ENCODE measurements around the gene ANP32E.
"Not testable (repeated sequence)": the region's sequence is repeated elsewhere in the genome, so short reads cannot be mapped to it uniquely, and the experiment has no call there.

The ANP32E gene

GRCh38 chr1:150256554-150257341 is 20.8 kb upstream of the ANP32E start:
- Histone ChIP-seq H3K36me3 (ENCODE audit: control insufficient read depth, insufficient read depth, low read length) (peaks cover 6% of the 10 kb centered on the region; the same call in 1 of the 2 replicates), H3K4me1 (ENCODE audit: control insufficient read depth, insufficient read depth, low read length) (peaks cover 4% of the 10 kb centered on the region; the same call in 1 of the 2 replicates), H3K27ac (ENCODE audit: low read length) (peak overlapping the region; percentile 8), H3K9me3 (ENCODE audit: control insufficient read depth, insufficient read depth, low read length) (no peaks in the 10 kb centered on the region), H3K4me3 (ENCODE audit: low read length) (peak overlapping the region; percentile 45; the same call in 1 of the 2 replicates), H3K27me3 (ENCODE audit: control insufficient read depth, insufficient read depth, low read length) (no peaks in the 10 kb centered on the region)
- no peak for DNase-seq (ENCODE audit: low read depth, low spot score)
- no CpG with 5 or more reads among the region's 14 CpGs for WGBS (ENCODE audit: insufficient coverage, insufficient read length)

GRCh38 chr1:150256198-150256553 is 20.3 kb upstream of the ANP32E start:
- peak overlapping the region; percentile 8 for H3K27ac ChIP-seq (ENCODE audit: low read length)
- no peaks in the 10 kb centered on the region for H3K27me3 ChIP-seq (ENCODE audit: control insufficient read depth, insufficient read depth, low read length)
- peaks cover 4% of the 10 kb centered on the region; the same call in 1 of the 2 replicates for H3K4me1 ChIP-seq (ENCODE audit: control insufficient read depth, insufficient read depth, low read length)
- no peaks in the 10 kb centered on the region for H3K9me3 ChIP-seq (ENCODE audit: control insufficient read depth, insufficient read depth, low read length)
- H3K4me3 ChIP-seq (ENCODE audit: low read length): no peak overlapping the region; the same call in 1 of the 2 replicates
- WGBS (ENCODE audit: insufficient coverage, insufficient read length): no CpG with 5 or more reads among the region's 1 CpG
- H3K36me3 ChIP-seq (ENCODE audit: control insufficient read depth, insufficient read depth, low read length): peaks cover under 1% of the 10 kb centered on the region; the same call in 1 of the 2 replicates
- no peak for DNase-seq (ENCODE audit: low read depth, low spot score)

GRCh38 chr1:150249936-150250335 is 14.0 kb upstream of the ANP32E start:
- H3K4me1 ChIP-seq (ENCODE audit: control insufficient read depth, insufficient read depth, low read length): no peaks in the 10 kb centered on the region
- H3K9me3 ChIP-seq (ENCODE audit: control insufficient read depth, insufficient read depth, low read length): no peaks in the 10 kb centered on the region
- H3K27me3 ChIP-seq (ENCODE audit: control insufficient read depth, insufficient read depth, low read length): no peaks in the 10 kb centered on the region
- H3K36me3 ChIP-seq (ENCODE audit: control insufficient read depth, insufficient read depth, low read length): no peaks in the 10 kb centered on the region
- H3K4me3 ChIP-seq (ENCODE audit: low read length): no peak overlapping the region
- no peak for DNase-seq (ENCODE audit: low read depth, low spot score)
- no peak overlapping the region for H3K27ac ChIP-seq (ENCODE audit: low read length)
- no CpG with 5 or more reads among the region's 2 CpGs for WGBS (ENCODE audit: insufficient coverage, insufficient read length)

- H3K4me3 ChIP-seq (ENCODE audit: low read length): no peak overlapping the region
- H3K4me1 ChIP-seq (ENCODE audit: control insufficient read depth, insufficient read depth, low read length): no peaks in the 10 kb centered on the region
- no peak for DNase-seq (ENCODE audit: low read depth, low spot score)
- no peak overlapping the region for H3K27ac ChIP-seq (ENCODE audit: low read length)
- H3K27me3 ChIP-seq (ENCODE audit: control insufficient read depth, insufficient read depth, low read length): no peaks in the 10 kb centered on the region
- WGBS (ENCODE audit: insufficient coverage, insufficient read length): no CpG with 5 or more reads among the region's 3 CpGs
- H3K36me3 ChIP-seq (ENCODE audit: control insufficient read depth, insufficient read depth, low read length): no peaks in the 10 kb centered on the region
- no peaks in the 10 kb centered on the region for H3K9me3 ChIP-seq (ENCODE audit: control insufficient read depth, insufficient read depth, low read length)
Observed at GRCh38 chr1:150243003-150243402, 7.1 kb upstream of the ANP32E start.

- no peak overlapping the region for H3K27ac ChIP-seq (ENCODE audit: low read length)
- no peaks in the 10 kb centered on the region for H3K27me3 ChIP-seq (ENCODE audit: control insufficient read depth, insufficient read depth, low read length)
- H3K36me3 ChIP-seq (ENCODE audit: control insufficient read depth, insufficient read depth, low read length): no peaks in the 10 kb centered on the region
- no CpG with 5 or more reads among the region's 21 CpGs for WGBS (ENCODE audit: insufficient coverage, insufficient read length)
- no peaks in the 10 kb centered on the region for H3K4me1 ChIP-seq (ENCODE audit: control insufficient read depth, insufficient read depth, low read length)
- DNase-seq (ENCODE audit: low read depth, low spot score): no peak
- no peaks in the 10 kb centered on the region for H3K9me3 ChIP-seq (ENCODE audit: control insufficient read depth, insufficient read depth, low read length)
- no peak overlapping the region for H3K4me3 ChIP-seq (ENCODE audit: low read length)
Observed at GRCh38 chr1:150237746-150238145, 1.8 kb upstream of the ANP32E start.

- not testable (repeated sequence) for H3K4me1 ChIP-seq (ENCODE audit: control insufficient read depth, insufficient read depth, low read length); H3K9me3 ChIP-seq (ENCODE audit: control insufficient read depth, insufficient read depth, low read length); H3K27ac ChIP-seq (ENCODE audit: low read length); H3K4me3 ChIP-seq (ENCODE audit: low read length); DNase-seq (ENCODE audit: low read depth, low spot score); H3K36me3 ChIP-seq (ENCODE audit: control insufficient read depth, insufficient read depth, low read length); H3K27me3 ChIP-seq (ENCODE audit: control insufficient read depth, insufficient read depth, low read length)
- no CpG with 5 or more reads among the region's 13 CpGs for WGBS (ENCODE audit: insufficient coverage, insufficient read length)
Observed at GRCh38 chr1:150237176-150237575, 1.3 kb upstream of the ANP32E start.

- H3K36me3 ChIP-seq (ENCODE audit: control insufficient read depth, insufficient read depth, low read length): no peaks in the 10 kb centered on the region
- DNase-seq (ENCODE audit: low read depth, low spot score): no peak
- WGBS (ENCODE audit: insufficient coverage, insufficient read length): no CpG with 5 or more reads among the region's 10 CpGs
- H3K4me3 ChIP-seq (ENCODE audit: low read length): peak overlapping the region; percentile 25; the same call in 1 of the 2 replicates
- H3K27ac ChIP-seq (ENCODE audit: low read length): no peak overlapping the region
- H3K9me3 ChIP-seq (ENCODE audit: control insufficient read depth, insufficient read depth, low read length): no peaks in the 10 kb centered on the region
- H3K4me1 ChIP-seq (ENCODE audit: control insufficient read depth, insufficient read depth, low read length): no peaks in the 10 kb centered on the region
- no peaks in the 10 kb centered on the region for H3K27me3 ChIP-seq (ENCODE audit: control insufficient read depth, insufficient read depth, low read length)
Observed at GRCh38 chr1:150236614-150237100, 745 bp upstream of the ANP32E start.

GRCh38 chr1:150235294-150235851 is 539 bp downstream of the ANP32E start:
- H3K36me3 ChIP-seq (ENCODE audit: control insufficient read depth, insufficient read depth, low read length): no peaks in the 10 kb centered on the region
- H3K27me3 ChIP-seq (ENCODE audit: control insufficient read depth, insufficient read depth, low read length): no peaks in the 10 kb centered on the region
- WGBS (ENCODE audit: insufficient coverage, insufficient read length): no CpG with 5 or more reads among the region's 27 CpGs
- no peaks in the 10 kb centered on the region for H3K9me3 ChIP-seq (ENCODE audit: control insufficient read depth, insufficient read depth, low read length)
- no peak for DNase-seq (ENCODE audit: low read depth, low spot score)
- H3K4me1 ChIP-seq (ENCODE audit: control insufficient read depth, insufficient read depth, low read length): no peaks in the 10 kb centered on the region
- H3K4me3 ChIP-seq (ENCODE audit: low read length): peak overlapping the region; percentile 90
- H3K27ac ChIP-seq (ENCODE audit: low read length): no peak overlapping the region

GRCh38 chr1:150234566-150235293 is 1.2 kb downstream of the ANP32E start:
- no CpG with 5 or more reads among the region's 78 CpGs for WGBS (ENCODE audit: insufficient coverage, insufficient read length)
- H3K36me3 ChIP-seq (ENCODE audit: control insufficient read depth, insufficient read depth, low read length): no peaks in the 10 kb centered on the region
- no peak overlapping the region for H3K27ac ChIP-seq (ENCODE audit: low read length)
- peak overlapping the region; percentile 90 for H3K4me3 ChIP-seq (ENCODE audit: low read length)
- no peaks in the 10 kb centered on the region for H3K4me1 ChIP-seq (ENCODE audit: control insufficient read depth, insufficient read depth, low read length)
- no peaks in the 10 kb centered on the region for H3K9me3 ChIP-seq (ENCODE audit: control insufficient read depth, insufficient read depth, low read length)
- H3K27me3 ChIP-seq (ENCODE audit: control insufficient read depth, insufficient read depth, low read length): no peaks in the 10 kb centered on the region
- no peak for DNase-seq (ENCODE audit: low read depth, low spot score)

GRCh38 chr1:150234309-150234565 is 1.7 kb downstream of the ANP32E start:
- Histone ChIP-seq H3K9me3 (ENCODE audit: control insufficient read depth, insufficient read depth, low read length) (no peaks in the 10 kb centered on the region), H3K4me1 (ENCODE audit: control insufficient read depth, insufficient read depth, low read length) (no peaks in the 10 kb centered on the region), H3K36me3 (ENCODE audit: control insufficient read depth, insufficient read depth, low read length) (peaks cover 2% of the 10 kb centered on the region; the same call in 1 of the 2 replicates), H3K27me3 (ENCODE audit: control insufficient read depth, insufficient read depth, low read length) (no peaks in the 10 kb centered on the region), H3K27ac (ENCODE audit: low read length) (no peak overlapping the region), H3K4me3 (ENCODE audit: low read length) (peak overlapping the region; percentile 90; the same call in 1 of the 2 replicates)
- DNase-seq (ENCODE audit: low read depth, low spot score): no peak
- WGBS (ENCODE audit: insufficient coverage, insufficient read length): no CpG with 5 or more reads among the region's 9 CpGs
